Cardiac muscle cell (in vitro differentiated cells and primary cell): ENCODE results near the gene C4B. TPM values are rescaled to one million over a fixed set of nuclear protein-coding genes. Genes with fewer than 3 reads are reported as not detected.
"Not testable (repeated sequence)": the region's sequence is repeated elsewhere in the genome, so short reads cannot be mapped to it uniquely, and the experiment has no call there.

ENCODE experiments used
- DNase-seq, 2 donors: peaks; one replicate each; pipeline versions ENCODE4 v3.0.0 to v3.0.0-alpha.2; 2010 to 2017; ENCODE audit warnings: low read depth in 1 of 2, low spot score in 1 of 2
- H3K27ac ChIP-seq: fragments of 200-600 bp; sonication (generic); 2 replicates; pipeline ENCODE4 v1.5.1; 2016
- H3K27me3 ChIP-seq: fragments of 200-600 bp; sonication (generic); 2 replicates; pipeline ENCODE4 v1.6.0; 2016; ENCODE audit warnings: control low read depth
- H3K36me3 ChIP-seq: fragments of 200-600 bp; sonication (generic); 2 replicates; pipeline ENCODE4 v1.5.1; 2016; ENCODE audit warnings: control low read depth
- H3K4me1 ChIP-seq: fragments of 200-600 bp; sonication (generic); 2 replicates; pipeline ENCODE4 v1.8.1; 2017; ENCODE audit warnings: low read depth, mild to moderate bottlenecking, mixed run types
- H3K4me3 ChIP-seq: fragments of 200-600 bp; sonication (generic); 2 replicates; pipeline ENCODE4 v1.5.1; 2016; ENCODE audit warnings: mild to moderate bottlenecking
- H3K9me3 ChIP-seq: fragments of 200-600 bp; sonication (generic); 2 replicates; pipeline ENCODE4 v1.5.1; 2017; ENCODE audit warnings: low read depth, mild to moderate bottlenecking, control low read depth
- polyA plus RNA-seq: library from polyadenylated mRNA; unstranded; fragments of >200 nt; fragmentation: Nextera tagmentation; extraction: Ambion mirVana; gene quantifications from 2 replicates; pipeline ENCODE4 v1.2.1, GENCODE V29; 2016
- total RNA-seq: library from RNA; depleted of rRNA; stranded (reverse); fragments of >200 nt; gene quantifications from 2 replicates; pipeline ENCODE4 v1.2.3, GENCODE V29; 2016
- TF ChIP-seq, protein P1 (sequence below): IDR thresholded peaks from 2 replicates; pipeline ENCODE4 v1.5.1; 2012; ENCODE audit warnings: low read depth, mild to moderate bottlenecking, low read length

The C4B gene
- total RNA-seq, result 4.1 and 4.2 TPM in 2 replicates
- polyA plus RNA-seq, result 2.7 and 5.8 TPM in 2 replicates

DNA sequence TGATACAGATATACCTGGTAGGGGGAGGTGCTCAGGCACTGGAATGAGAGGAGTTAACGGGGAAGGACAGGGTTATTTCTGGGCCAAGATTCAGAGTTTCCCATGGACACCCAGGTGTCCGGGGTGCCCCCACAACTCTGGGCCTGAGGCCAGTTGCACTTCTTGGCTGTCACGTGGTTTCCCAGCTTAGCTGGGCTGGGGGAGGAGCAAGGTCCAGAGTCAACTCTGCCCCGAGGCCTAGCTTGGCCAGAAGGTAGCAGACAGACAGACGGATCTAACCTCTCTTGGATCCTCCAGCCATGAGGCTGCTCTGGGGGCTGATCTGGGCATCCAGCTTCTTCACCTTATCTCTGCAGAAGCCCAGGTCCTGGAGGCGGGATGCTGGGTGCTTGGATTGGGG lies at the start of gene C4B:
Gene C4B (plus strand): TSS at position 249 of the 400 bp plus-strand sequence. CDS start 51 bp downstream, at position 300.
- H3K27me3 ChIP-seq, H3K9me3 ChIP-seq, H3K36me3 ChIP-seq: not testable (repeated sequence)

DNA sequence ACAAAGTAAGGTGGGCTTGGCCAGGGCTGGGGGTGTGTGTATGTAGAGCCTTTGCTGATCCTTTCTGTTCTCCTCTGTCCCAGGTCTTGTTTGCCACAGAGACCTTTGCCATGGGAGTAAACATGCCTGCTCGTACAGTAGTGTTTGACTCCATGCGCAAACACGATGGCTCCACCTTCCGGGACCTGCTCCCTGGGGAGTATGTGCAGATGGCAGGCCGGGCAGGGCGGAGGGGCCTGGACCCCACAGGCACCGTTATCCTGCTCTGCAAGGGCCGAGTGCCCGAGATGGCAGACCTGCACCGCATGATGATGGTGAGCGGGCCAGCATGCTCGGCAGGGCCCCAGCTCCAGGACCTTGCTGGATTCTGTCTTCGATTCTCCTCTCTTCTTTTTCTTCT lies 48.9 kb upstream of the C4B start:
- no peaks in the 10 kb centered on the region for H3K9me3 ChIP-seq
- H3K4me1 ChIP-seq, result no peaks in the 10 kb centered on the region
- H3K27ac ChIP-seq, result no peak overlapping the region
- H3K27me3 ChIP-seq, result no peaks in the 10 kb centered on the region
- peaks cover 20% of the 10 kb centered on the region for H3K36me3 ChIP-seq
- no peak for DNase-seq
- TF ChIP-seq, protein P1, sequence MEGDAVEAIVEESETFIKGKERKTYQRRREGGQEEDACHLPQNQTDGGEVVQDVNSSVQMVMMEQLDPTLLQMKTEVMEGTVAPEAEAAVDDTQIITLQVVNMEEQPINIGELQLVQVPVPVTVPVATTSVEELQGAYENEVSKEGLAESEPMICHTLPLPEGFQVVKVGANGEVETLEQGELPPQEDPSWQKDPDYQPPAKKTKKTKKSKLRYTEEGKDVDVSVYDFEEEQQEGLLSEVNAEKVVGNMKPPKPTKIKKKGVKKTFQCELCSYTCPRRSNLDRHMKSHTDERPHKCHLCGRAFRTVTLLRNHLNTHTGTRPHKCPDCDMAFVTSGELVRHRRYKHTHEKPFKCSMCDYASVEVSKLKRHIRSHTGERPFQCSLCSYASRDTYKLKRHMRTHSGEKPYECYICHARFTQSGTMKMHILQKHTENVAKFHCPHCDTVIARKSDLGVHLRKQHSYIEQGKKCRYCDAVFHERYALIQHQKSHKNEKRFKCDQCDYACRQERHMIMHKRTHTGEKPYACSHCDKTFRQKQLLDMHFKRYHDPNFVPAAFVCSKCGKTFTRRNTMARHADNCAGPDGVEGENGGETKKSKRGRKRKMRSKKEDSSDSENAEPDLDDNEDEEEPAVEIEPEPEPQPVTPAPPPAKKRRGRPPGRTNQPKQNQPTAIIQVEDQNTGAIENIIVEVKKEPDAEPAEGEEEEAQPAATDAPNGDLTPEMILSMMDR, result no peak
- H3K4me3 ChIP-seq, result no peak overlapping the region

More for the DNA sequence above, at the start of gene C4B:
- not testable (repeated sequence) for H3K27ac ChIP-seq, DNase-seq, H3K4me1 ChIP-seq, H3K4me3 ChIP-seq

DNA sequence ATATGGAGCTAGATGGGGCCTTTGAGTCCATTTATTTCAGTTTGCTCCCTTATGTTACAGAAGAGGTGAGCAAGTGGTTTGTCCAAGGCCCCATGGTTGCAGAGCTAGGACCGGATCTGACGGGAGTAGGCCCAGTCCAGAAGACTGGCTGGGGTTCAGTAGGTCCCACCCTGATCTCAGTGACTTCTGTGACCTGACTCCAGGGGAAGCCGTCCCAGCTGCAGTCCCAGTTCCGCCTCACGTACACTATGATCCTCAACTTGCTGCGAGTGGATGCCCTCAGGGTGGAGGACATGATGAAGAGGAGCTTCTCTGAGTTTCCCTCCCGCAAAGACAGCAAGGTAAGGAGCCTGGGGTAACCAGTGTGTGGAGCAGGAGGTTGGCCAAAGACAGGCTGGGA lies 48.1 kb upstream of the C4B start:
- peaks cover 20% of the 10 kb centered on the region for H3K36me3 ChIP-seq
- no peak overlapping the region for H3K4me3 ChIP-seq
- H3K4me1 ChIP-seq, result no peaks in the 10 kb centered on the region
- H3K27me3 ChIP-seq, result no peaks in the 10 kb centered on the region
- no peak for DNase-seq
- TF ChIP-seq, protein P1, result no peak
- no peak overlapping the region for H3K27ac ChIP-seq
- no peaks in the 10 kb centered on the region for H3K9me3 ChIP-seq

DNA sequence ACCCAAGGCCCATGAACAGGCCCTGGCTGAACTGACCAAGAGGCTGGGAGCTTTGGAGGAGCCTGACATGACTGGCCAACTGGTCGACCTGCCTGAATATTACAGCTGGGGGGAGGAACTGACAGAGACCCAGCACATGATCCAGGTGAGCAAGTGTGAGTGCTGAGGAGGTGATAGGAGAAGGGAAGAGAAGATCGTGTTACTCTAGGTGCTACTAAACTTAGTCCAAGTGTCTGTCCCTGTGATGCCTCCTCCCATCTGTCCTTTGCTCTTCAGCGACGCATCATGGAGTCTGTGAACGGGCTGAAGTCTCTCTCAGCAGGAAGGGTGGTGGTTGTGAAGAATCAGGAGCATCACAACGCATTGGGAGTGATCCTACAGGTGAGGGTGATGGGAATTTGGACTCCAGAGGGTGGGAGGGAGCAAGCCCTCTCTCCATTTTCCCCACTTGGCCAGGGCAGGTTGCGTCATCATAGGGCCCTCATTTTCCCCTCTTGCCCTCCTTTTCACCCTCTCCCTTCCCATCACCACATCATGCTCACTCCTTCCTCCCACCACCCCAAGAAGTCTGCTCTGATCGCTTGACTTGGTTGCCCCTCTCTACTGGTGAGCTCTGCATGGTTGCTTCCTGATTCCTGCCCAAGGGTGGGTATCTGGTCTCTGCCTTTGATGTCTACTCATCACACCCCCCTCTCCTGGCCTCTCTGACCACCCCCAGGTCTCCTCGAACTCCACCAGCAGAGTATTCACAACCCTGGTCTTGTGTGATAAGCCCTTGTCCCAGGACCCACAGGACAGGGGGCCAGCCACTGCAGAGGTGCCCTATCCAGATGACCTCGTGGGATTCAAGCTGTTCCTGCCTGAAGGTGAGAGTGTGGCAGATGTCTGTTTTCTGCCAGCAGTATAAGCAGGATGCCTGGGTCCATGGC lies 47.3 kb upstream of the C4B start:
- H3K9me3 ChIP-seq, result no peaks in the 10 kb centered on the region
- no peaks in the 10 kb centered on the region for H3K4me1 ChIP-seq
- no peak overlapping the region for H3K27ac ChIP-seq
- H3K4me3 ChIP-seq, result no peak overlapping the region
- TF ChIP-seq, protein P1, result no peak
- H3K27me3 ChIP-seq, result no peaks in the 10 kb centered on the region
- DNase-seq, result no peak
- peaks cover 20% of the 10 kb centered on the region for H3K36me3 ChIP-seq

DNA sequence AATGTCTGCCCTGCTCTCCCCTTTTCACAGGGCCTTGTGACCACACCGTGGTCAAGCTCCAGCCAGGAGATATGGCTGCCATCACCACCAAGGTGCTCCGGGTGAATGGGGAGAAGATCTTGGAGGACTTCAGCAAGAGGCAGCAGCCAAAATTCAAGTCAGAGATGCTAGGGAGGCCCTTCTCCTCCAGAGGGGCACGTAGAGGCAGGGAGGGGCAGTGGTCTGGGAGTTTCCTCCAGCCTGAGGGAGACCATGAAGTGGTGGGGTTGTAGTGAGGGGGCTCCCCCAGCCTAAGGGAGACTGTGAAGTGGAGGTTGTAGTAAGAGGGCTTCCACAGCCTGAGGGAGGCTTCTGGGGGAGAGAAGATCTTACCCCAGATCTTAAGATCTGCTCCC lies 46.7 kb upstream of the C4B start:
- Histone ChIP-seq H3K27me3 (no peaks in the 10 kb centered on the region), H3K36me3 (peaks cover 20% of the 10 kb centered on the region), H3K27ac (no peak overlapping the region), H3K4me1 (peaks cover under 1% of the 10 kb centered on the region), H3K9me3 (no peaks in the 10 kb centered on the region), H3K4me3 (no peak overlapping the region)
- TF ChIP-seq, protein P1, result no peak
- DNase-seq, result no peak

DNA sequence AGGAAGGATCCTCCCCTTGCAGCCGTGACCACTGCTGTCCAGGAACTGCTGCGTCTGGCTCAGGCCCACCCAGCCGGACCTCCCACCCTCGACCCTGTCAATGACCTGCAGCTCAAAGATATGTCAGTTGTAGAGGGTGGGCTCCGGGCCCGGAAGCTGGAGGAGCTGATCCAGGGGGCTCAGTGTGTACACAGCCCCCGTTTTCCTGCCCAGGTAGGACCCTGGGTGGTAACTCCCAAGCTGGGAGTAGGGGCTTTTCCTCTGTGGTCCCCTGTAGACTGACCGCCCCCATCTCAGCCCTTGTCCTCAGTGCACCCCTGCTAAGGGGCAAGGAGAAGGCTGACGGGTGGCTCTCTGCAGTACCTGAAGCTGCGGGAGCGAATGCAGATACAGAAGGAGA lies 46.3 kb upstream of the C4B start:
- H3K27me3 ChIP-seq, result no peaks in the 10 kb centered on the region
- peaks cover 20% of the 10 kb centered on the region for H3K36me3 ChIP-seq
- no peaks in the 10 kb centered on the region for H3K9me3 ChIP-seq
- peaks cover 5% of the 10 kb centered on the region for H3K4me1 ChIP-seq
- no peak for DNase-seq
- TF ChIP-seq, protein P1, result no peak
- no peak overlapping the region for H3K27ac ChIP-seq
- H3K4me3 ChIP-seq, result no peak overlapping the region
